Activated CD8-positive, alpha-beta memory T cell treated with anti-CD3 and anti-CD28 coated beads, Interleukin-2, amount 50 U/mL, for 1 hour (primary cell): ENCODE results near the gene SIM2.

ENCODE experiments used
- DNase-seq: peaks from one replicate; pipeline ENCODE4 v3.0.0-alpha.2; 2020; ENCODE audit errors: extremely low read depth

SIM2 gene

GRCh38 chr21:36710729-36711048 lies 11.8 kb downstream of the SIM2 start:
- no peak for DNase-seq

- no peak for DNase-seq
Measured at GRCh38 chr21:36713746-36714145, 14.8 kb downstream of the SIM2 start.

GRCh38 chr21:36716387-36716786 lies 17.5 kb downstream of the SIM2 start:
- no peak for DNase-seq

- no peak for DNase-seq
Measured at GRCh38 chr21:36716836-36717235, 17.9 kb downstream of the SIM2 start.

- no peak for DNase-seq
Measured at GRCh38 chr21:36717976-36718375, 19.1 kb downstream of the SIM2 start.

GRCh38 chr21:36718951-36719501 lies 20.1 kb downstream of the SIM2 start:
- DNase-seq = no peak

GRCh38 chr21:36719614-36720013 lies 20.7 kb downstream of the SIM2 start:
- DNase-seq = no peak

- DNase-seq = no peak
Measured at GRCh38 chr21:36721817-36722216, 22.9 kb downstream of the SIM2 start.

GRCh38 chr21:36722370-36723368 lies 23.8 kb downstream of the SIM2 start:
- no peak for DNase-seq

GRCh38 chr21:36723371-36723881 lies 24.5 kb downstream of the SIM2 start:
- DNase-seq = no peak

- DNase-seq = no peak
Measured at GRCh38 chr21:36724660-36725059, 25.7 kb downstream of the SIM2 start.

GRCh38 chr21:36725793-36726386 lies 27.0 kb downstream of the SIM2 start:
- no peak for DNase-seq

GRCh38 chr21:36727866-36728265 lies 29.0 kb downstream of the SIM2 start:
- DNase-seq = no peak

- no peak for DNase-seq
Measured at GRCh38 chr21:36728371-36729111, 29.6 kb downstream of the SIM2 start.

- no peak for DNase-seq
Measured at GRCh38 chr21:36729310-36729970, 30.5 kb downstream of the SIM2 start.

- no peak for DNase-seq
Measured at GRCh38 chr21:36730291-36731281, 31.7 kb downstream of the SIM2 start.

- no peak for DNase-seq
Measured at GRCh38 chr21:36732217-36732616, 33.3 kb downstream of the SIM2 start.

- no peak for DNase-seq
Measured at GRCh38 chr21:36732761-36733160, 33.8 kb downstream of the SIM2 start.

- no peak for DNase-seq
Measured at GRCh38 chr21:36733857-36734256, 34.9 kb downstream of the SIM2 start.
